PC-3 (cell line): ENCODE results near the gene ACOT13. TPM values are rescaled to one million over a fixed set of nuclear protein-coding genes. Genes with fewer than 3 reads are reported as not detected.
"Not testable (repeated sequence)": the region's sequence is repeated elsewhere in the genome, so short reads cannot be mapped to it uniquely, and the experiment has no call there.

Experiments
- ATAC-seq: fragments of 200-7000 bp; cut with Tn5 transposase; 2 replicates; pipeline ENCODE4 v1.9.1; 2020; ENCODE audit warnings: mild to moderate bottlenecking, moderate library complexity
- BruUV-seq: library from RNA; stranded (reverse); fragments of 400-500 nt; replicated peaks from 2 replicates; lab custom pipeline; 2021; lab: Mats Ljungman, UMichigan
- CTCF ChIA-PET: fragments of 300-600 bp; sonication (Branson Sonifier 250); formaldehyde crosslinking; loops from one replicate; lab custom pipeline; 2022; ENCODE audit warnings: antibody characterized with exemption; lab: Charles Lee
- POLR2A ChIA-PET: fragments of 300-600 bp; sonication (Branson Sonifier 250); formaldehyde crosslinking; loops from one replicate; lab custom pipeline; 2022; ENCODE audit warnings: antibody characterized with exemption; ENCODE audit not compliant: unreplicated experiment; lab: Charles Lee
- DNase-seq: peaks from one replicate; pipeline ENCODE4 v3.0.0-alpha.2; 2015
- H2AFZ ChIP-seq: fragments of 300-600 bp; sonication (generic); 2 replicates; pipeline ENCODE4 v1.6.0; 2016; ENCODE audit warnings: antibody characterized with exemption, low read length
- H3F3A ChIP-seq: fragments of 300-600 bp; sonication (generic); one replicate; pipeline ENCODE4 v1.6.0; 2017; ENCODE audit warnings: antibody characterized with exemption, low read length, control low read depth, mild to moderate bottlenecking; ENCODE audit not compliant: unreplicated experiment
- H3K27ac ChIP-seq: fragments of 300-600 bp; sonication (generic); 2 replicates; pipeline ENCODE4 v1.5.1; 2016; ENCODE audit warnings: mild to moderate bottlenecking, low read length
- H3K27me3 ChIP-seq: fragments of 300-600 bp; sonication (generic); 2 replicates; pipeline ENCODE4 v1.6.1; 2016; ENCODE audit warnings: low read length, mixed read lengths
- H3K36me3 ChIP-seq: fragments of 300-600 bp; sonication (generic); 2 replicates; pipeline ENCODE4 v1.6.1; 2016; ENCODE audit warnings: low read depth, mixed run types, low read length, mixed read lengths
- H3K4me1 ChIP-seq: fragments of 300-600 bp; sonication (generic); 2 replicates; pipeline ENCODE4 v1.5.1; 2016; ENCODE audit warnings: low read length; ENCODE audit not compliant: insufficient read depth
- H3K4me2 ChIP-seq: fragments of 300-600 bp; sonication (generic); 2 replicates; pipeline ENCODE4 v1.6.0; 2016; ENCODE audit warnings: low read length
- H3K4me3 ChIP-seq: fragments of 300-600 bp; sonication (generic); 2 replicates; pipeline ENCODE4 v1.5.1; 2016; ENCODE audit warnings: mild to moderate bottlenecking, low read length, mixed read lengths
- H3K79me2 ChIP-seq: fragments of 300-600 bp; sonication (generic); 2 replicates; pipeline ENCODE4 v1.6.1; 2017; ENCODE audit warnings: low read length, mixed read lengths
- H3K9ac ChIP-seq: fragments of 300-600 bp; sonication (generic); 2 replicates; pipeline ENCODE4 v1.6.0; 2016; ENCODE audit warnings: mild to moderate bottlenecking, low read length
- H3K9me2 ChIP-seq: fragments of 300-600 bp; sonication (generic); replicated peaks from 2 replicates; pipeline ENCODE4 v1.6.1; 2016; ENCODE audit warnings: mixed run types, low read length, mixed read lengths
- H3K9me3 ChIP-seq: fragments of 300-600 bp; sonication (generic); 2 replicates; pipeline ENCODE4 v1.6.1; 2016; ENCODE audit warnings: low read length, mixed read lengths
- H4K20me1 ChIP-seq: fragments of 300-600 bp; sonication (generic); 2 replicates; pipeline ENCODE4 v1.6.1; 2016; ENCODE audit warnings: low read length, mixed read lengths
- EZH2 ChIP-seq: fragments of 300-600 bp; sonication (generic); IDR thresholded peaks from one replicate; pipeline ENCODE4 v1.6.1; 2017; ENCODE audit warnings: antibody characterized with exemption, mild to moderate bottlenecking, low read length; ENCODE audit not compliant: unreplicated experiment
- EZH2phosphoT487 ChIP-seq: fragments of 300-600 bp; sonication (generic); IDR thresholded peaks from 2 replicates; pipeline ENCODE4 v1.6.1; 2018; ENCODE audit warnings: mild to moderate bottlenecking, antibody characterized with exemption, low read length, borderline replicate concordance
- intact Hi-C: fragments of 100-400 bp; cut with micrococcal nuclease; formaldehyde crosslinking; loops from 2 replicates; pipeline ENCODE4 v1.9.0; 2023
- total RNA-seq: library from RNA; depleted of rRNA; stranded (reverse); fragments of >200 nt; gene quantifications from 2 replicates; pipeline ENCODE4 v1.2.3, GENCODE V29; 2014; rRNA removed
- TF ChIP-seq, protein P1 (sequence below): fragments of 300-600 bp; sonication (generic); conservative IDR thresholded peaks from 2 replicates; pipeline ENCODE4 v1.5.1; 2017; ENCODE audit warnings: antibody characterized with exemption, low read depth, mild to moderate bottlenecking, low read length

Gene ACOT13
- total RNA-seq, 1 experiment from 2014 or later: 13.5 TPM

DNA sequence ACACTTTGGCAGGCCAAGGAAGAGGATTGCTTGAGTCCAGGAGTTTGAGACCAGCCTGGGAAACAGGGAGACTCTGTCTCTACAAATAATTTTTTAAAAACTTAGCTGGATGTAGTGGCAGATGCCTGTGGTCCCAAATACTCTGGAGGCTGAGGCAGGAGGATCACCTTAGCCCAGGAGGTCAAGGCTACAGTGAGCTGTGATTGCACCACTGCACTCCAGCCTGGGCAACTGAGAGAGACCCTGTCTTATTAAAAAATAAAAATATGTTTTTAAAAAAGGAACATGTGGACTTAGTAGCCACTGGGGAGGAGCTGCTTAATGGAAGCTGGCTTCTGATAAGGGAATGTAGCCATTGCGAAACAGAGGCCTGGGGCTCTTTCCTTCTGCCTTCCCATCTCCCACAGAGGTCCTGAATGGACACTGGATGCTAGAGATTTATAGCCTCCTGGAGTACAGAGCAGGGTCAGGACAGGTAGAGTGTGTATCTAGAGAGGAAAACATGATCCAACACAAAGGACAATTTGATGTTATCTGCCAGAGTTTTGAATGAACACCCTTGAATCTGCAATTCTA lies 86.1 kb downstream of the ACOT13 start:
- Histone ChIP-seq H3K9me2 (no peaks in the 10 kb centered on the region), H3K4me1 (no peaks in the 10 kb centered on the region), H3K36me3 (no peaks in the 10 kb centered on the region), H3K4me2 (no peak overlapping the region), H3K4me3 (no peak overlapping the region), H3F3A (no peaks in the 10 kb centered on the region), H2AFZ (no peak overlapping the region), H4K20me1 (no peaks in the 10 kb centered on the region), H3K27ac (no peak overlapping the region), H3K9me3 (peaks cover 5% of the 10 kb centered on the region; the same call in 1 of the 2 replicates), H3K9ac (no peak overlapping the region), H3K79me2 (no peaks in the 10 kb centered on the region), H3K27me3 (no peaks in the 10 kb centered on the region)
- intact Hi-C loops: no loop called here
- DNase-seq: no peak
- no peak for ATAC-seq
- BruUV-seq: no TSS peak
- TF ChIP-seq EZH2phosphoT487 (no peak), EZH2 (no peak)
- TF ChIP-seq, protein P1, sequence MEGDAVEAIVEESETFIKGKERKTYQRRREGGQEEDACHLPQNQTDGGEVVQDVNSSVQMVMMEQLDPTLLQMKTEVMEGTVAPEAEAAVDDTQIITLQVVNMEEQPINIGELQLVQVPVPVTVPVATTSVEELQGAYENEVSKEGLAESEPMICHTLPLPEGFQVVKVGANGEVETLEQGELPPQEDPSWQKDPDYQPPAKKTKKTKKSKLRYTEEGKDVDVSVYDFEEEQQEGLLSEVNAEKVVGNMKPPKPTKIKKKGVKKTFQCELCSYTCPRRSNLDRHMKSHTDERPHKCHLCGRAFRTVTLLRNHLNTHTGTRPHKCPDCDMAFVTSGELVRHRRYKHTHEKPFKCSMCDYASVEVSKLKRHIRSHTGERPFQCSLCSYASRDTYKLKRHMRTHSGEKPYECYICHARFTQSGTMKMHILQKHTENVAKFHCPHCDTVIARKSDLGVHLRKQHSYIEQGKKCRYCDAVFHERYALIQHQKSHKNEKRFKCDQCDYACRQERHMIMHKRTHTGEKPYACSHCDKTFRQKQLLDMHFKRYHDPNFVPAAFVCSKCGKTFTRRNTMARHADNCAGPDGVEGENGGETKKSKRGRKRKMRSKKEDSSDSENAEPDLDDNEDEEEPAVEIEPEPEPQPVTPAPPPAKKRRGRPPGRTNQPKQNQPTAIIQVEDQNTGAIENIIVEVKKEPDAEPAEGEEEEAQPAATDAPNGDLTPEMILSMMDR: no peak
- CTCF ChIA-PET: interaction anchor here (0.6 kb wide), 1 partner anchor 172 kb away, joined by 3 read pairs; no protein-coding TSS in a partner anchor
- POLR2A ChIA-PET: no interaction called here

DNA sequence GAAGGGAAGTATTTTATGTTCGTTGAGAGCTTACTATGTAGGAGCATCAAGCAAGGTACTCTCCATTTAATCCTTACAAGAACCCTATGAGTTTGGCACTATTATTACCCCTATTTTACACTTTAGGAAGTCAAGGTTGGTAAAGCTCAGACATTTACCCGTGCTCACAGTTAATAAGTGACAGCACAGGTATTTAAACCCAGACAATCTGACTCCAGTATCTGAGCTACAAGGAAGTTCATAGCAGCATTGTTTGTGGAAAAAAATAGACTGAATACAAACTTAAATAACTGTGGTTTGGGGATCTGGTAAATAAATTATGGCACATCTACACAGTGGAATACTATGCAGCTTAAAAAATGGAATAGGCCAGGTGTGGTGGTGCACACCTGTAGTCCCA lies 86.7 kb downstream of the ACOT13 start:
- no peak overlapping the region for H3K4me2 ChIP-seq
- H3K36me3 ChIP-seq: no peaks in the 10 kb centered on the region
- ATAC-seq (no peak), DNase-seq (no peak)
- H3K4me3 ChIP-seq: no peak overlapping the region
- no peaks in the 10 kb centered on the region for H3K79me2 ChIP-seq
- POLR2A ChIA-PET: no interaction called here
- no peaks in the 10 kb centered on the region for H3K4me1 ChIP-seq
- no peak overlapping the region for H3K27ac ChIP-seq
- no peaks in the 10 kb centered on the region for H4K20me1 ChIP-seq
- no peaks in the 10 kb centered on the region for H3K9me2 ChIP-seq
- intact Hi-C loops: no loop called here
- no peak overlapping the region for H3K9ac ChIP-seq
- CTCF ChIA-PET: interaction anchor here (0.6 kb wide), 1 partner anchor 173 kb away, joined by 3 read pairs; no protein-coding TSS in a partner anchor
- no TSS peak for BruUV-seq
- no peaks in the 10 kb centered on the region for H3F3A ChIP-seq
- no peak overlapping the region for H2AFZ ChIP-seq
- TF ChIP-seq, protein P1: no peak
- TF ChIP-seq EZH2: no peak
- no peak for TF ChIP-seq EZH2phosphoT487
- H3K27me3 ChIP-seq: no peaks in the 10 kb centered on the region
- H3K9me3 ChIP-seq: peaks cover 5% of the 10 kb centered on the region; the same call in 1 of the 2 replicates

DNA sequence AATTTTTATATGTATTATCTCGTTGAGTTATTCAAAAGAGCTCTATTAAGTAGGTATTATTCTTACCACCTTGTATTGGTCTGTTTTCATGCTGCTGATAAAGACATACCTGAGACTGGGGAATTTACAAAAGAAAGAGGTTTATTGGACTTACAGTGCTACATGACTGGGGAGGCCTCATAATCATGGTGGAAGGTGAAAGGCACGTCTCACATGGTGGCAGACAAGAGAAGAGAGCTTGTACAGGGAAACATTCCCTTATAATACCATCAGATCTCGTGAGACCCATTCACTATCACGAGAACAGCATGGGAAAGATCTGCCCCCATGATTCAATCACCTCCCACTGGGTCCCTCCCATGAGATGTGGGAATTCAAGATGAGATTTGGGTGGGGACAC lies 87.5 kb downstream of the ACOT13 start:
- H3K9me3 ChIP-seq, H3K4me1 ChIP-seq, H3K36me3 ChIP-seq, H3K9me2 ChIP-seq, CTCF ChIA-PET, H3K4me3 ChIP-seq, H3K4me2 ChIP-seq, H2AFZ ChIP-seq, BruUV-seq, POLR2A ChIA-PET, H3F3A ChIP-seq, ATAC-seq, intact Hi-C loops, H3K27me3 ChIP-seq, H3K9ac ChIP-seq, H4K20me1 ChIP-seq, H3K79me2 ChIP-seq, DNase-seq, H3K27ac ChIP-seq: not testable (repeated sequence)

Other genes starting within 250 kb of the ACOT13 start
- 1.3 and 3.9 TPM in 2 replicates for gene GPLD1, start 177.5 kb upstream of the ACOT13 start, total RNA-seq
- 11.9 and 12.2 TPM in 2 replicates for gene ALDH5A1, start 172.1 kb upstream of the ACOT13 start, total RNA-seq
- gene KIAA0319, start 20.9 kb upstream of the ACOT13 start, total RNA-seq: 0.84 and 1.2 TPM in 2 replicates
- 20.6 and 24.2 TPM in 2 replicates for gene TDP2, start 178 bp upstream of the ACOT13 start, total RNA-seq
- gene C6orf62, start 52.1 kb downstream of the ACOT13 start, total RNA-seq: 81.8 and 91.5 TPM in 2 replicates
- gene GMNN, start 107.9 kb downstream of the ACOT13 start, total RNA-seq: 44.6 and 57.4 TPM in 2 replicates
- gene ARMH2, start 131.8 kb downstream of the ACOT13 start, total RNA-seq: not detected in 2 replicates